MM.1S (cell line): ENCODE results near the gene FOXA2.

Source experiments
- CTCF ChIP-seq: fragments of 300-600 bp; sonication (generic); IDR thresholded peaks from 2 replicates; pipeline ENCODE4 v1.5.1; 2016; ENCODE audit warnings: antibody characterized with exemption, low read length, mixed read lengths
- EZH2 ChIP-seq: fragments of 300-600 bp; sonication (generic); optimal IDR thresholded peaks from 2 replicates; pipeline ENCODE3; 2017; ENCODE audit warnings: low read depth, mild to moderate bottlenecking, antibody characterized with exemption, low read length, mixed read lengths

- TF ChIP-seq CTCF, result no peak
- TF ChIP-seq EZH2, result no peak
Observed at GRCh38 chr20:22532598-22532997, 51.8 kb downstream of the FOXA2 start.
